GM19351 (cell line): ENCODE measurements around the gene TNFAIP2.

Experiments used
- ATAC-seq: cut with Tn5 transposase; IDR thresholded peaks from one replicate; pipeline ENCODE4 v1.9.1; 2021; ENCODE audit warnings: mild to moderate bottlenecking, moderate library complexity; ENCODE audit not compliant: unreplicated experiment

TNFAIP2 gene

GRCh38 chr14:103122947-103123633 lies at the start of gene TNFAIP2:
TNFAIP2 (plus strand) TSS chr14:103123461; CDS start chr14:103126458, 2,997 bp downstream.
- no peak for ATAC-seq

GRCh38 chr14:103073876-103074728 lies 49.2 kb upstream of the TNFAIP2 start:
- ATAC-seq, result no peak

GRCh38 chr14:103074729-103075367 lies 48.4 kb upstream of the TNFAIP2 start:
- ATAC-seq, result no peak

- peak; percentile 49 for ATAC-seq
These were observed 44.9 kb upstream of the TNFAIP2 start for GRCh38 chr14:103078420-103078749.

GRCh38 chr14:103078860-103079587 lies 44.2 kb upstream of the TNFAIP2 start:
- no peak for ATAC-seq

- ATAC-seq, result no peak
These were observed 41.3 kb upstream of the TNFAIP2 start for GRCh38 chr14:103081951-103082350.

- ATAC-seq, result no peak
These were observed 39.0 kb upstream of the TNFAIP2 start, which contains the start of gene LBHD2 for GRCh38 chr14:103084021-103084919. LBHD2 (plus strand) TSS chr14:103084210; CDS start chr14:103086013, 1,803 bp downstream.

- no peak for ATAC-seq
These were observed 37.9 kb upstream of the TNFAIP2 start for GRCh38 chr14:103085106-103086091.

- no peak for ATAC-seq
These were observed 36.4 kb upstream of the TNFAIP2 start for GRCh38 chr14:103086771-103087342.

- ATAC-seq, result no peak
These were observed 35.9 kb upstream of the TNFAIP2 start for GRCh38 chr14:103087343-103087835.

- ATAC-seq, result no peak
These were observed 34.3 kb upstream of the TNFAIP2 start for GRCh38 chr14:103088921-103089320.

- ATAC-seq, result no peak
These were observed 33.6 kb upstream of the TNFAIP2 start for GRCh38 chr14:103089386-103090335.

- no peak for ATAC-seq
These were observed 32.7 kb upstream of the TNFAIP2 start for GRCh38 chr14:103090481-103091020.

- ATAC-seq, result no peak
These were observed 32.0 kb upstream of the TNFAIP2 start for GRCh38 chr14:103091041-103091882.

- ATAC-seq, result no peak
These were observed 31.4 kb upstream of the TNFAIP2 start for GRCh38 chr14:103091883-103092222.

- no peak for ATAC-seq
These were observed 29.3 kb upstream of the TNFAIP2 start for GRCh38 chr14:103093856-103094405.
